ENCODE data around the gene CACNG7. TPM values are rescaled to one million over a fixed set of nuclear protein-coding genes. Genes with fewer than 3 reads are reported as not detected.

The CACNG7 gene
- total RNA-seq, 1 experiment from 2014 or later: not detected

- no peaks in the 10 kb centered on the region for H3K27me3 ChIP-seq (ENCODE audit: insufficient read depth, low read length)
- peaks cover 21 to 32% of the 10 kb centered on the region in 2 experiments for H3K4me1 ChIP-seq (ENCODE audit: control insufficient read depth in 1 of 2, insufficient read depth in 2 of 2, low read length in 2 of 2)
- H2AFZ ChIP-seq (ENCODE audit: low read depth, low read length, poor library complexity, severe bottlenecking): no peak overlapping the region
- H4K20me1 ChIP-seq (ENCODE audit: insufficient read depth): no peaks in the 10 kb centered on the region
- H3K9ac ChIP-seq (ENCODE audit: low read length): no peak overlapping the region
- H3K27ac ChIP-seq (ENCODE audit: low read depth, low read length): no peak overlapping the region
- POLR2A ChIA-PET: interaction anchor here (1.3 to 2.7 kb wide), 3 partner anchors 9 to 11 kb away, joined by 3 to 15 read pairs (median 4); partner anchors contain the start of gene MYADM
- H3K9me2 ChIP-seq (ENCODE audit: insufficient read depth): no peaks in the 10 kb centered on the region
- ATAC-seq (no peak), DNase-seq (ENCODE audit: low read depth, low spot score) (no peak)
- no peaks in the 10 kb centered on the region for H3K9me3 ChIP-seq (ENCODE audit: control insufficient read depth in 1 of 2, insufficient read depth in 1 of 2, low read depth in 1 of 2, low read length in 2 of 2)
- H3K79me2 ChIP-seq (ENCODE audit: insufficient read depth, low read length): peaks cover 11% of the 10 kb centered on the region; the same call in 1 of the 2 replicates
- intact Hi-C loops (cut with micrococcal nuclease): no loop called here
- BruUV-seq (replicated peaks): no TSS peak
- H3K4me3 ChIP-seq (replicated peaks in 1 of 2; ENCODE audit: low read depth in 1 of 2, low read length in 2 of 2): no peak overlapping the region
- no peak overlapping the region for H3K4me2 ChIP-seq (ENCODE audit: low read length)
- RAD21 ChIA-PET (ENCODE audit: low non-redundant PET in 1 of 2, low total read pairs in 2 of 2, uncharacterized antibody in 2 of 2, unreplicated experiment in 2 of 2): no interaction called here
- no peak for TF ChIP-seq POLR2AphosphoS5 (IDR thresholded peaks at IDR 0.05; ENCODE audit: low read depth, low read length)
- no peak for TF ChIP-seq ZFX (IDR thresholded peaks at IDR 0.05)
- no peak for TF ChIP-seq EGR1 (IDR thresholded peaks at IDR 0.05; ENCODE audit: low read depth)
- no peak for TF ChIP-seq ELF1 (IDR thresholded peaks at IDR 0.05; ENCODE audit: borderline replicate concordance, low read depth)
- no peak for TF ChIP-seq JUND (IDR thresholded peaks at IDR 0.05)
- TF ChIP-seq RAD21 (IDR thresholded peaks at IDR 0.05; ENCODE audit: low read depth): no peak
- TF ChIP-seq REST (IDR thresholded peaks at IDR 0.05; ENCODE audit: low read depth): no peak
- no peak for TF ChIP-seq POLR2A (IDR thresholded peaks at IDR 0.05; ENCODE audit: borderline replicate concordance, extremely low read depth, insufficient read depth, insufficient read length)
- H3K36me3 ChIP-seq (ENCODE audit: control insufficient read depth in 1 of 2, insufficient read depth in 2 of 2, low read length in 2 of 2): peaks cover 15 to 16% of the 10 kb centered on the region in 2 experiments
- CTCF ChIA-PET: interaction anchor here (1.0 kb wide), 1 partner anchor 153 kb away, joined by 3 read pairs; no protein-coding TSS in a partner anchor
These were observed 31.7 kb upstream of the CACNG7 start for GRCh38 chr19:53877361-53877766.

Measured in HCT116 (cell line).